Measurements from ENCODE around the gene CC2D2A.

GRCh38 chr4:15434091-15434490 lies 35.6 kb upstream of the CC2D2A start:
- no peak for TF ChIP-seq CTCF (IDR thresholded peaks at IDR 0.05; ENCODE audit: low read depth, low read length, poor library complexity, severe bottlenecking)
- TF ChIP-seq EZH2phosphoT487 (IDR thresholded peaks at IDR 0.05; ENCODE audit: borderline replicate concordance, low read length) = no peak

Data from DOHH2 (cell line).